HAP-1 (cell line): ENCODE data around the gene ATP5PB.

Experiments
- DNase-seq, 2 experiments: peaks; one replicate each; pipeline ENCODE4 v3.0.0-alpha.2; 2016 to 2020; ENCODE audit warnings: low spot score in 2 of 2
- H3K27me3 ChIP-seq: fragments of 250-450 bp; sonication (Bioruptor Pico); 2 replicates; pipeline ENCODE4 v1.5.1; 2020; ENCODE audit warnings: low read depth, mild to moderate bottlenecking, moderate library complexity
- H3K36me3 ChIP-seq: fragments of 250-450 bp; sonication (Bioruptor Pico); replicated peaks from 2 replicates; pipeline ENCODE4 v1.5.1; 2020; ENCODE audit warnings: mild to moderate bottlenecking
- H3K4me1 ChIP-seq: fragments of 250-450 bp; sonication (Bioruptor Pico); 2 replicates; pipeline ENCODE4 v1.5.1; 2020; ENCODE audit warnings: mild to moderate bottlenecking
- H3K4me3 ChIP-seq: fragments of 250-450 bp; sonication (Bioruptor Pico); 2 replicates; pipeline ENCODE4 v1.5.1; 2020; ENCODE audit warnings: mild to moderate bottlenecking, moderate library complexity
- H3K9me3 ChIP-seq: fragments of 250-450 bp; sonication (Bioruptor Pico); 2 replicates; pipeline ENCODE4 v1.5.1; 2020; ENCODE audit warnings: mild to moderate bottlenecking, moderate library complexity
- in situ Hi-C: fragments of 300-500 bp; cut with MboI; formaldehyde crosslinking; loops from 3 replicates; pipeline ENCODE4 v1.14.3; 2020; ENCODE audit warnings: low sequenced_read_pairs, inconsistent platforms, mixed read lengths

The ATP5PB gene

DNA sequence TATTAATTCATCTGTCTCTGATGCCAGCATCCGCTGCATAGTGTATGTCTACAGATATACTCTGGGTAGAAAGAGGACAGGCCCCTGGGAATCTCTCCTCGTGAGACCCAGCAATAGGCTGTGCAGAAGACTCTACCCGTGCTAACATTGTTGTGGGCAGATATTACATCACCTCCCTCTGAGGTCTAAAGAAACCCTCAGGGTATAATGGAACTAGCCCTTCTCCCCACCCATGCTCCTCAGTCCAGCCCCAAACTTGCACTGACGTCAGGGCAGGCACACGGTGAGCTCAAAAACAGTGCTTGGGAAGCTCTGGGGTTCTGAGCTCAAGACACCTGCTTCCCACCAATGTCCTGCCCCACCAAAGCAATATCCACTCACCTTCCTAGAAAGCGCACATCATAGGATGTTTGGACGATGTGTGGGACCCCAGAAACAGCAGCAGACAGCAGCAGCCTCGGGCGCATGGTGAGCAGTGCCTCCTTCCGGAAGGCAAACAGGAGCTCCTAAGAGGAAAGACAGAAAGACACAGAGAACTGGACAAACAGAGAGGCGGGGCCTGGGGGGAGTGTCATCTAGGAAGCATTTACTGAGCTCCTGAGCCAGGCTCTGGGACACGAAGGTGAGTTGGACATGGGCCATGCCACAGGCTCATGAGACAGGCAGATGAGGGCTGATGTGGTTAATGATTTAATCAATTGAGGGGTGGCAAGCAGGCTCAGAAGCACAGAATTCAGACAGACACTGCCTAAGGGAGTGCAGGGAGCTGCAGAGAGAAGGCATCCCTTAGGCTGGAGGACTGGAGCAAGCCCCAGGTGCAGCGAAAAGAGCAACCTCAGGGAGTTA lies 26.5 kb upstream of the ATP5PB start:
- in situ Hi-C loops, result no loop called here

DNA sequence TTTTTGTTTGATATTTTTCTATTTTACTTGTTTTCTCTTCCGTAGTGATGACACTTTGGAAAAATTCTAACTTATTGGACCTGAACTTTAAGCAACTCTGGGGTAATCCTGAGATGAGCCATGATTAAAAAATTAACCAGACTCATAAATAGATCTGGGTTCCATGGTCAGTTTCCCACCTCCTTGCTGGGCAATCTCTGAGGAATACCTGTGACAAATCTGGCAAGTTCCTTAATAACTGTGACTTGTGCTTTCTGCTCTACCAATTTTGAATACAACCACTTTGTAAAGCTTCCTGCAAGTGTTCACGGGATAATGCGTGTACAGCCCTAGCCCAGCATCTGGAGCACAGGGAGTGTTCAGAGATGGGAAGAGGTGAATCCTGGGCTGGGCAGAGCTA lies 25.0 kb upstream of the ATP5PB start:
- Histone ChIP-seq H3K4me3 (no peak overlapping the region), H3K9me3 (no peaks in the 10 kb centered on the region), H3K27me3 (peaks cover 12% of the 10 kb centered on the region), H3K4me1 (no peaks in the 10 kb centered on the region), H3K36me3 (no peaks in the 10 kb centered on the region)
- DNase-seq, result no peak
- in situ Hi-C loops, result no loop called here

More for the DNA sequence above, 26.5 kb upstream of the ATP5PB start:
- DNase-seq, result no peak
- Histone ChIP-seq H3K27me3 (peaks cover 8% of the 10 kb centered on the region), H3K9me3 (no peaks in the 10 kb centered on the region), H3K4me1 (no peaks in the 10 kb centered on the region), H3K36me3 (no peaks in the 10 kb centered on the region), H3K4me3 (no peak overlapping the region)

DNA sequence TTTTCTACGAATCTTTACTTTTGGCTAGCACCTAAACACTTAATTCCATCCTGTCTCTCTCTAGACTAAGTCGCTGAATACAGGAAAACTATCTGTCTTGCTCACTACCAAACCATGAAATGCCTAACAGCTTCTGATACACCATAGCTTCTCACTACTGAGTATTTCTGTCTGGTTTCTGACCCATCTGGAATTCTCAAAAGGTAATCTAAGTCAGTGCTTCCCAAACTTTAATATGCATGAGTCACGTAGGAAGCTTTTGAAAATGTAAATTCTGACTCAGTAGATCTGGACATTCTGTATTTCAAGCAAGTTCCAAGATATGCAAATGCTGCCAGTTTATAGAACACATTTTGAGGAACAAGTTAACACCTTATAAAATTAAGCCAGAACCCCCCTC lies 12.5 kb upstream of the ATP5PB start:
- Histone ChIP-seq H3K4me3 (no peak overlapping the region), H3K4me1 (no peaks in the 10 kb centered on the region), H3K9me3 (no peaks in the 10 kb centered on the region), H3K36me3 (peaks cover 35% of the 10 kb centered on the region), H3K27me3 (no peaks in the 10 kb centered on the region; the same call in none of the 2 replicates)
- in situ Hi-C loops, result no loop called here
- DNase-seq, result no peak

DNA sequence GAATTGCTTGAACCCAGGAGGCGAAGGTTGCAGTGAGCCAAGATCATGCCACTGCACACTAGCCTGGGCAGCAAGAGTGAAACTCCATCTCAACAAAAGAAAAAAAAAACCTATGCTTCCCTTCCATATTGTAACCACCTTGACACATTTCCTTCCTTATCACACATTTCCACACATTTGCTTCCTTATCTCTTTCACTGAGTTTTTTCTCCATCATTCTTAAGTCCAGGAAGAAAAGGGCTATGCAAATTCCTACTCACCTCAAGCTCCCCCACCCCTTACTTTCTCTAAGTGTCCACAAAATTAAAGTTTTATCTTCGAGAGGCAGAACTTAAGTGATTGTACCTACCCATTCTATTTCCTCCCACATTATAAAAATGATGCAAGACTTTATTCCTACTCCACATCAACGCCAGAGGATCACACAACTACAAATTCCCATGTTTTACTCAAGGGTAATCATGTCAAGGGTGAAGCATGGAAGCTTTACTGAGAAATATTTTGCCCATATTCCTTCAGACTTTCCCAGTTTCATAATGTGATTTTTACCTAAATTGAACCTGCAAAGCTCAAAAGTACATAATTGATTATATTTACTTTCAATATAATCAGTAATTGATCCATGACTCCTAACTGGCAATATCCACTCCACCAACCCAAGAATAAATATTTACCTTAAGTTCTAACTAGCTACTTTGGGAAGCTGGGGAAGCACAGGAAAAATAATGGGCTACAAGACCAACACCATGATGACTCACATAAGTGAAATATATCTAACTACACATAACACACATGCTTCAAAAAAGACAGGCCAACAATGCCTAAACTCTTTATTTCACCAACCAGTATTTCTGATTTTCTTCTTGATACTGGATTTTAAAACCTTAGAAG lies 9.6 kb upstream of the ATP5PB start:
- in situ Hi-C loops, result no loop called here
- H3K27me3 ChIP-seq, result no peaks in the 10 kb centered on the region; the same call in 1 of the 2 replicates
- no peaks in the 10 kb centered on the region for H3K9me3 ChIP-seq
- no peak for DNase-seq
- H3K4me3 ChIP-seq, result no peak overlapping the region
- peaks cover 10% of the 10 kb centered on the region for H3K4me1 ChIP-seq
- H3K36me3 ChIP-seq, result peaks cover 57% of the 10 kb centered on the region

DNA sequence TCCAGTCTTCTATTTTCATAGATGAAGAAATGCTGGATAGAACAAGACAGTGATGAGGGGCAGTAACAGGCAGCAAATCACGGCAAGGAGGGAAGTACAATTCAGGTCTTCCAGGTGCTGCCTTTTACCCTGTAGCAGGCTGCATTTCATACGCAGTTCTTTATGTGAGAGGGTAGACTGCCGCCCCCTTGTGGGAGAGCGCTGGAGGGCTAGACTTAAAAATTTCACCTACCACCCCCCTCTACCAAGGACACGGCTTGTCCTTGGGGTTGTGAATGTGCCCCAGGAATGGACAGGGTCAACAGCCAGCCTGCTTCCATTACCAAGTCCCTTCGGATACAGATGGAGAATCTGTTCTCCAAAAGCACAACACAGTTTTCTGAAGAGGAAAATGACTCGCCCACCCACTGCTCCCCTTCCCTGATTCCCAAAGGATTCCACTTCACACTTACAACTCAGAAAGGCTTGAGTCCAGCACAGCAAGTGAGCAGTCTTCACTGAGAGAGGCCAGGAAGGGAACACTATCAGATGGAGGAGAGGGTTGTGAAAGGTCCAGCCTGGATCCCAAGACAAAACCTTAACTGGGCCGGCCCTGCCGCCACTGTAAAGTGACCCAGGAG lies 7.6 kb upstream of the ATP5PB start:
- Histone ChIP-seq H3K4me3 (no peak overlapping the region), H3K9me3 (no peaks in the 10 kb centered on the region), H3K36me3 (peaks cover 67% of the 10 kb centered on the region), H3K27me3 (no peaks in the 10 kb centered on the region), H3K4me1 (peaks cover 15% of the 10 kb centered on the region)
- in situ Hi-C loops, result no loop called here
- peak in 1 of 2 experiments; percentile 71 for DNase-seq

DNA sequence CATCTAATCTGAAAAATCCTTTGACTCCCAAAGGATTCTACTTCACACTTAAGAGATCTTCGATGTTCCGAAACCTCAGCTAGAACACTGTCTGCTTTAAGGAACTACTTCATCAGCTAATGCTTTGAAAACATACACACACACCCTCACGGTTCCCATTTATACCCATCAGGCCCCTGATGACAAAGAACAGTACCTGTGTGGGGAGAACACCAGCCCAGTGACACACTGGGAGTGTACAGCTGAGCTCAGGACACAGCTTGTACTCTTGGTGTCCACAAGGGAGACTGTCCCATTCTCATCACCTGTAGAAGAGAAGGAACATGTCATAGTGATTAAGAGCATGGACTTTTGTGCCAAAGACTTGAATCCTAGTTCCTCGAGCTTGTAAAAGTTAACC lies 6.8 kb upstream of the ATP5PB start:
- Histone ChIP-seq H3K4me3 (no peak overlapping the region), H3K9me3 (no peaks in the 10 kb centered on the region), H3K4me1 (peaks cover 19% of the 10 kb centered on the region), H3K27me3 (no peaks in the 10 kb centered on the region), H3K36me3 (peaks cover 72% of the 10 kb centered on the region)
- no peak for DNase-seq
- in situ Hi-C loops, result no loop called here

DNA sequence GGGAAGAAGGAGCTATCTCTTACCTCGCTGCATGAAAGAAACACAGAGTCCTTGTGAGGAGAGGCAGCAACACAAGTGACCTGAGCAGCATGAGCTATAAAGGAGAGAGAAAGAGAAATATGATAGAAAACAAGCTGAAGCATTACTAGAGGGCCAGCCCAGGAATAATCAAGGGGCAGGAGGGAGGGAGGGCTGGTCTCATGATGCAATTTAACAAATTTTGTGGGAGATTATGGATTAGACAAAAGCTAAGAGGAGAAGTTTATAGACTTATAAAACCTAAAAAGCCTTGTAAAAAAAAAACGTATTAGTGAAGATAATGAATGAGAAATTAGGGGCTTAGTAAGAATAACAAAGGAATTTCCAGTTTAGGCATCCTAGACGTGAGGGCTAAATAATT lies 5.2 kb upstream of the ATP5PB start:
- peaks cover 61% of the 10 kb centered on the region for H3K36me3 ChIP-seq
- no peaks in the 10 kb centered on the region for H3K27me3 ChIP-seq
- in situ Hi-C loops, result no loop called here
- no peak overlapping the region for H3K4me3 ChIP-seq
- peak; percentile 56 to 82 for DNase-seq
- H3K9me3 ChIP-seq, result no peaks in the 10 kb centered on the region
- H3K4me1 ChIP-seq, result peaks cover 24% of the 10 kb centered on the region

DNA sequence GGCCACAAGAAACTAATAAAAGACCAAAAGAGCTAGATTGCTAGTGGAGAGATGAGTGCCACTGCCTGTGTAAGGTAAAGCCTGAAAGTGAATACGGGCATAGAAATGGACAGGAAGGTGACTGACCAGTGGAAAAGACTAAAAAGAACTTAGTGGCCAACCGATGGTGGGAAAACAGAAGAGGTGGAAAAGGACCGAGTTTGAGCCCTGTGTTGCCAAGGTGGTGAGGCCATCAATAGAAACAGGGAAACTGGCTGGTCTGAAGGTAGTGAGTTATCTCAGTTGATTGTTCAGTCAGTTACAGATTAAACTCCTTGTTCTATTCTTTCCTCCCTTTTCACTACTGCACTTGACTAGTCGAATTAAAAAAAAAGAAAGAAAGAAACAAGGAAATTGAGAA lies 2.7 kb upstream of the ATP5PB start:
- Histone ChIP-seq H3K4me1 (peaks cover 31% of the 10 kb centered on the region), H3K9me3 (no peaks in the 10 kb centered on the region), H3K4me3 (no peak overlapping the region), H3K36me3 (peaks cover 48% of the 10 kb centered on the region), H3K27me3 (no peaks in the 10 kb centered on the region)
- DNase-seq, result no peak
- in situ Hi-C loops, result no loop called here

DNA sequence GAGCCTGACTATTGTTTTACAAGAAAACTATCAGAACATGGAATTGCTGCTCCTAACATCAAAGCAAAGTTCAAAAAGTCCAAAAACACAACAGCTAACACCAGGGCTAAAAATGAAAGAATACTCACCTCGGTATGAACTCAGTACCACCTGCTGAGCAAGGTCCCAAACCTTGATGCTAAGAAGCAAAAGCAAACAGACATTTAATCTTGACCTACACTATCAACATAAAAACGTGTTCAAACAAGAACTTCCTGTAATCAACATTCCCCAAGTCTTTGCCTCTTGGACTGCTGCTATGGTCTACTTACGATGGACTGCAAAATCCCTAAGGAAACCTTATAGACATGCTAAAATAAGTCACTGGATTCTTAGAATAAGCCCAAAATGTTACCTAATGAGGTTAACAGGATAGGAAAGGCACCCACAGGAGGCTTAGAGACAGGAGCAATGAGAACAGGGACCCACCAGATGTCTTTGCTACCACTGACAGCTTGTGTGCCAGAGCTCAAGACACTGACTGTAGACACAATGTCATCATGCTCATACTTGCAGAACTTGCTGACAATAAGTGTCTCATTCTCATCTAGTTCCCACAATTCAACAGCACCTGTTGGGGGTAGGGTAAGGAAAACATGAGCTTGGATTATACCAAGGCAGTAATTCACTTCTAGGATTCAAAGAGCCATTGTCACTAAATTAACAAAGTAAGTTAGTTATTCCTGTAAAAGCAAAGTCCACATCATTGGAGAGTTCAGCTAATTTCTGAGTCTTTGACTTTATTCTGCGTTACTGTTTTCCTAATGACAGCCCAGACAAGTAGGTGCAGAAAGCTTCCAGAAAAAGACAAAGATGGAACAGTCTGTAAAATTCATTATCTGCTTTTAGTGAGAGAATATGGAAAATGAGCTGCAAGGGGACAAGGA lies 2.0 kb upstream of the ATP5PB start:
- H3K4me1 ChIP-seq, result peaks cover 31% of the 10 kb centered on the region
- H3K36me3 ChIP-seq, result peaks cover 42% of the 10 kb centered on the region
- no peak for DNase-seq
- in situ Hi-C loops, result no loop called here
- peak overlapping the region; percentile 89 for H3K4me3 ChIP-seq
- H3K9me3 ChIP-seq, result no peaks in the 10 kb centered on the region
- no peaks in the 10 kb centered on the region for H3K27me3 ChIP-seq

DNA sequence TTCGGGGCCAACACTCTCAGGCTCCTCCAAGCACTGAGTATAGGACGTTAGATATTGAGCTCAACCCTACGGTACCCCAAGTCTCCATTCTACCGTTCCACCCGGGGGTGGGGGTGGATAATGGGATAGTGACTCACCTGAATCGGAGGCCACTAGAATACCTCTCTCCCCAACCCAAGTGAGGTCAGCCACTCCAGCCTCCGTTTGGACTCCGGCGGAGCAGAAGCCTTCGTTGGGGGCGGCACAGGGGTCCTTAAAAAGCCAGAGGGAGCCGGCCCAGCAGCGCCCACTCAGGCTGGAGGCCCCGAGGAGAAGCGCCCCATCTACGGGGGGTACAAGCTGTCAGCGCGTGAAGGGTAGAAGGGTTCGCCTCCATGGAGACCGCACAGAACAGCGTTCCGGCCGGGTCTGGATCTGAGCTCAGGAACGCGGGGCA lies 764 bp upstream of the ATP5PB start:
- Histone ChIP-seq H3K36me3 (peaks cover 31% of the 10 kb centered on the region), H3K4me3 (peak overlapping the region; percentile 89), H3K4me1 (peaks cover 31% of the 10 kb centered on the region), H3K9me3 (no peaks in the 10 kb centered on the region), H3K27me3 (no peaks in the 10 kb centered on the region)
- in situ Hi-C loops, result no loop called here
- DNase-seq, result no peak

DNA sequence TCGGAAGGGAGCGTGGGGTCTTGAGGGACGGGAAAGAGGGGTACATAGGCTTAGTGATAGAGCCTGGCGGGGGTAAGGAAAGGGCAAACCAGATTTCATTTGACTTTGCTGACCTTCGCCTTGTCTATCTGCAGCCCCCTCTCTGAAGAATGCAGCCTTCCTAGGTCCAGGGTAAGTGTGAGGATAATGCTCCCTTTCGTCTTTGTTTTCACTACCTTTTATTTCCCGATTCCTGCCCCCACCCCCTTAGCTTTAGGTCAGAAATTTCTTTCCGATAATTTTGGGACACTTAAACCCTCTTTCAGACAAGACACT lies 396 bp downstream of the ATP5PB start:
- Histone ChIP-seq H3K4me1 (peaks cover 22% of the 10 kb centered on the region), H3K27me3 (no peaks in the 10 kb centered on the region), H3K4me3 (peak overlapping the region; percentile 89), H3K9me3 (no peaks in the 10 kb centered on the region), H3K36me3 (peaks cover 37% of the 10 kb centered on the region)
- in situ Hi-C loops, result no loop called here
- no peak for DNase-seq

DNA sequence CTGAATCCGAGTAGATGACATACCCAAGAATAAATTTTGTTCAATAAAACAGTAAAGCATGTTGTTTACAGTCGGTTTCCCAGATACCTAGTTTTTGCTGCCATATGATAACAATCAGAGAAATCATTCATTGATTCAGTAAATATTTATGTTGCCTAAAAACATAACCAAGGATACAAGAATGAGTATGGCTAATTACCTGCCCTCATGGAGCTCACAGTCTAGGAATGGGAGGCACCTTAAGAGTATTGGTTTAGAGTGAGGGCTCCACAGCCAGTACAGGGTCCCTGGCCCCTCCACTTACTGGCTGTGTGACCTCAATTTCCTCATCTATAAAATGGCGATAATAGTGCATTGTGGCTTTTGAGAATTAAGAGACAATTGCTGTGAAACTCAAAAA lies 921 bp downstream of the ATP5PB start:
- H3K4me1 ChIP-seq, result peaks cover 17% of the 10 kb centered on the region
- no peaks in the 10 kb centered on the region for H3K27me3 ChIP-seq
- peak overlapping the region; percentile 89 for H3K4me3 ChIP-seq
- no peak for DNase-seq
- in situ Hi-C loops, result no loop called here
- H3K36me3 ChIP-seq, result peaks cover 42% of the 10 kb centered on the region
- no peaks in the 10 kb centered on the region for H3K9me3 ChIP-seq

DNA sequence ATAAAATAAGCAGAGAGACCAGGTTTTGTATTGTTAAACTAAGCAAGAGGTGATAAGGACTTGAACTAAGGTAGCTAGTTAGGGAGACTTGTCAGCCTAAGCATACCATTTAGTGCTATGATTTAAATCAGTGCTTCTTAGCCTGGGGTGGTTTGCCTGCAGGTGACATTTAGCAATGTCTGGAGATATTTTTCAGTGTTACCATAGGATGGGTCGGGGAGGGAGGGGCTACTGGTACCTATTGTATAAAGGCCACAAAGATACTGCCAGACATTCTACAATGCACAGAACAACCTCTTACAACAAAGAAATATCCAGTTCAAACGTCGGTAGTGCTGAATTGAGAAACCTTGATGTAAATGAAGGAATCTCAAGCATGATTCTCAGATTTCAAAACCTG lies 3.3 kb downstream of the ATP5PB start:
- no peaks in the 10 kb centered on the region for H3K9me3 ChIP-seq
- in situ Hi-C loops, result no loop called here
- H3K27me3 ChIP-seq, result no peaks in the 10 kb centered on the region
- H3K36me3 ChIP-seq, result peaks cover 50% of the 10 kb centered on the region
- no peak overlapping the region for H3K4me3 ChIP-seq
- peaks cover 11% of the 10 kb centered on the region for H3K4me1 ChIP-seq
- DNase-seq, result no peak
